Measurements from ENCODE around the gene ADO.

ADO gene

GRCh38 chr10:62817121-62817765, 12.7 kb downstream of the ADO start:
- peak in 28 of 58 donors; percentile 13 to 74 (median 38) for DNase-seq

- DNase-seq: peak in 39 of 58 donors; percentile 10 to 71 (median 37)
Measured at GRCh38 chr10:62817766-62818425, 13.4 kb downstream of the ADO start.

- peak in 24 of 58 donors; percentile 5 to 55 (median 24) for DNase-seq
Measured at GRCh38 chr10:62818426-62819011, 14.0 kb downstream of the ADO start.

DNA sequence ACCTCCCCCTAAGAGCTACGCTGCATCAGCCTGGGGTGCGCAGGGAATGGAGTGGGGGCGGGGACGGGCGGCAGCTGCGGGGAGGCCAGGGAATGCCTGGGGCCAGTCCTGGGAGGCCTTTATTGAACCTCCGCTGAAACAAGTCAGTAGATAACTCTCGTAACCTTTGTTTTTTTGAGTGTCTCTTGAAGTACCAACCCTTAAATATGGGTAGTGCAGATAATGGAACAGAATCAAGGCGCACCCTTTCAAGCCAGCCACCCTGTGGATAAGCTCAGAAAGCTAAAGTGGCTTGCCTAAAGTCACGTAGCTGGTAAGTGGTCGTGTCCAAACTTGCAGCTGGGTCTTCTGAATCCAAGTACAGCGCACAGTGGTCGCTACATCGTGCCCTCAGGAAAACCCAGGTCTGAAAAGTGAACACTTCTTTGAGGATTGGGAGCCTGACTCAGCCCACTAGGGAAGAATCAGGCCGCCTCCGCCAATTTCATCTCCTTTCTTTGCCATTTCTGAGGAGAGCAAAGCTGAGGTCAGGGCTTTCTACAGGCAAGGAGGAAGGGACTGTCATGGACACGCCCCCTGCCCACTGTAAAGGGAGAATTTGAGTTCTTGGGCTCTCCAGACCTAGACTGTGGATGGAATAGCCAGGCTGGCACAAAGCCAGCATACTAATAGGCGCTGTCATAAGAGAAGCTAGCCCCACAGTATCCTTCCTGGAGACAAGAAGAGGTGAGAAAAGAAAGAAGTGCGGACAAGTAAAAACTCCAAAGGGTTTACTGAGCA, 14.8 kb downstream of the ADO start:
- no peak for DNase-seq

- DNase-seq: no peak
Measured at GRCh38 chr10:62820586-62820985, 16.1 kb downstream of the ADO start.

DNA sequence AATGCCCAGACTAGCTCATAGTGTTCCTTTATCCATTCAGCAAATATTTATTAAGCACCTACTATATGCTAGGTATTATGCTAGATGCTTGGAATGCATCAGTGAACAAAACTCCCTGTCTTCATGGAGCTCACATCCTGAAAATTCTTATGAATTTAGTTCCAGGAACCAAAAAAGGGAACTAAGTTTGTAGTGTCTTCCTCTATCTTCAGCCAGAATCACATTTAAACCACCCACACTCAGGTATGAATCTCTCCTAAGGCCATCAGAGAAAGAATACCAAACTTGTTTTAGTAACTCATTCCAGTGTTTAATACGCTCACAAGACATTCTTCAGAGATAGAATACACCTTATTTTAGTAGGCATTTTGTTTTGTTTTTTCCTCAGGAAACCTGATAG, 21.8 kb downstream of the ADO start:
- DNase-seq: no peak

- DNase-seq: no peak
Measured at GRCh38 chr10:62829622-62830021, 25.1 kb downstream of the ADO start.

- DNase-seq: peak in 2 of 58 donors; percentile 3 to 33
Measured at GRCh38 chr10:62830679-62831078, 26.2 kb downstream of the ADO start.

GRCh38 chr10:62831346-62831745, 26.8 kb downstream of the ADO start:
- no peak for DNase-seq

DNA sequence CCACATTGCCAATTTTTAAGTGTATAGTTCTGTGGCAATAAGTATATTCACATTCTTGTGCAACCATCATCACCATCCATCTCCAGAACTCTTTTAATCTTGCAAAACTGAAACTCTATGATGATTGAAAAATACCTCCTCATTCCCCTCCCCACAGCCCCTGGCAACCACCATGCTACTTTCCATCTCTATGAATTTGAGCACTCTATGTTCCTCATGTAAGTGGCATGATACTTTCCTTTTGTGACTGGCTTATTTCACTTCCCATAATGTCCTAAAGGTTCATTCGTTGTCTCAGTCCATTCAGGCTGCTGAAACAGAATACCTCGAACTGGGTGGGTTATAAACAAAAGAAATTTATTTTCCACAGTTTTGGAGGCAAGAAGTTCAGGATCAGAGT, 35.1 kb downstream of the ADO start:
- DNase-seq: no peak

DNA sequence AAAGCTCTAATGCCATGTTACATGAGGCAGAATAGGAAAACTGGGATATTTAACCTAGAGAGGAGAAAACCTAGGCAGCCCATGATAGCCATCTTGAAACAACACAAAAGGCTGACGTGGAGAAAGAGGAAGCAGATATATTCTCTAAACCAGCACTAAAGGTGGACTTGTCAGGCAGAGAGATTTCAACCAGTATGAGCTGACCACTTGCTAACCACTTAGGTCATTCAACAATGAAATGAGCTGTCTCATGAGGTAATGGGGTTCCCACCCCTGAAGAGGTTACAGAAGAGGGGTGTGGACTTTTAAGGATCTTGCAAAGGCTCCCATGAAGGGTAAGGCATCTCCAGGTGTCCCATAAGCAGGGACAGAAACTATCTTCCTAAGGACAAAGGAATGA, 38.5 kb downstream of the ADO start:
- DNase-seq: no peak

GRCh38 chr10:62843600-62843999, 39.1 kb downstream of the ADO start:
- DNase-seq: no peak

- no peak for DNase-seq
Measured at GRCh38 chr10:62844280-62845011, 39.9 kb downstream of the ADO start.

GRCh38 chr10:62847433-62847832, 42.9 kb downstream of the ADO start:
- DNase-seq: no peak

DNA sequence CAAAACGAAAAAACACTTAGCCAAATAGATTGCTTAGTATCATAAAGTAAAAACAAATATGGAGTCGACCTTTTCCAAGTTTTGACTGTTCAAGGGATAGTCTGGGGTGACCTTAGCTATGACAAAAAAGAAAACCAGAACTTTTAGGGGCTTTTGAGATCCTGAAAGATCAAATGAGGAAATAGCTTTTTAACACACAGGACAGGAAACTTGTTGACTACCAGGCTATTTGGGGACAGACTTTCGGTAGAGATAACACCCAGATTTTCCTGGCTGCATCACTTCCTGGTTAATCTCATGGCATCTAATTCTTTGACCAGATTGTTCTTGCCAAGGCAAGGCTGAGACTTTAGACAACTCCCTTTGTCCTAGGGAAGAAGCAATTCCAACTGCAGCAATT, 46.1 kb downstream of the ADO start:
- DNase-seq: no peak

- no peak for DNase-seq
Measured at GRCh38 chr10:62851442-62851841, 46.9 kb downstream of the ADO start.

GRCh38 chr10:62852961-62853702, 48.6 kb downstream of the ADO start:
- no peak for DNase-seq

GRCh38 chr10:62853710-62854109, 49.2 kb downstream of the ADO start:
- no peak for DNase-seq

GRCh38 chr10:62856021-62856420, 51.5 kb downstream of the ADO start:
- DNase-seq: no peak

Data from anterior cingulate cortex (tissue), 58 donors.